ENCODE data around the gene TTC9B. TPM values are rescaled to one million over a fixed set of nuclear protein-coding genes. Genes with fewer than 3 reads are reported as not detected.

TTC9B gene
- 0.62 to 0.81 TPM (median 0.76 TPM) in 5 replicates for total RNA-seq (2022; extraction: Qiagen RNA extraction; ENCODE audit: low read depth)

DNA sequence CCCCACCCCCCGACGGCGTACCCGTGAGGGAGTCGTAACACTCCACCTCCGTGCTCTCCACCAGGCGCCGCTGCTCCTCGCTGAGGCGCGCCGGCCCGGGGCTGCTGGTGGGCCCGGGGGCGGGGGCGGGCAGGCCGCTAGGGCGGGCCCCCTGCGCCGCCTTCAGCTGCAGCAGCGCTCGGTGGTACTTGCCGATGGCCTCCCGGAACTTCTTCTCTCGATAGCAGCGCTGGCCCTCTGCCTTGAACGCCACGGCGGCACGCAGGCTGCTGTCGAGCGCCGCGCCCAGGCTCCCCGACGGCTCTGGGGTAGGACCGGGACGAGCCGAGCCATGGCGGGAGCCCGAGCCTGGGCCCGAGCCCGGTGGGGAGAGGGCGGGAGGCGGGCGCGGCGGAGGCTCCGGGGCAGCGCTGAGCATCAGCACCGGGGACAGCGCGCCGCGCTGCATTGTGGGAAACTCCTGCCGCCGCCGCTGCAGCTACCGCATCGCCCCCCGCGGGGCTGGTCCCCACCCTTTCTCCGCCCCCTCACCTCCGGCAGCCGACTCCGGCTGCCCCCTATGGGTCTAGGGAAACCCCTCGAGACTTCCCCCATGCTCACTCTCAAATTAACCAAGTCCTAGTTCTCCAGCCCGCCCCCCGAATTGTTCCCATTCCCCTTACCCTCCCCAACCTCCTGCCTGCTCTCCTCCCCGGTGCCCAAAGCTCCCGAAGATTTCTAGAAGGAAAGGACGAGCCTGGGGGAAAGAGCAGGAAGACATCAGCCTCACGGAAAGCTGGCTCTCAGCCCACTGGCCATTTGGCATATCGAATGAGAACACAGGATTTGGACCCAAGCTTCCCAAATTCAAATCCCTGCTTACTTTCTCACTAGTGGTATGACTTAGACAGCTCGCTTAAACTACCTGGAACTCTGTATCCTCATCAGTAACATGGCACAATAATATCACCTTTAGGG, at the start of gene TTC9B:
TSS of gene TTC9B (minus strand) at position 451 of the 957 bp plus-strand sequence. CDS start at position 448, 3 bp downstream.

DNA sequence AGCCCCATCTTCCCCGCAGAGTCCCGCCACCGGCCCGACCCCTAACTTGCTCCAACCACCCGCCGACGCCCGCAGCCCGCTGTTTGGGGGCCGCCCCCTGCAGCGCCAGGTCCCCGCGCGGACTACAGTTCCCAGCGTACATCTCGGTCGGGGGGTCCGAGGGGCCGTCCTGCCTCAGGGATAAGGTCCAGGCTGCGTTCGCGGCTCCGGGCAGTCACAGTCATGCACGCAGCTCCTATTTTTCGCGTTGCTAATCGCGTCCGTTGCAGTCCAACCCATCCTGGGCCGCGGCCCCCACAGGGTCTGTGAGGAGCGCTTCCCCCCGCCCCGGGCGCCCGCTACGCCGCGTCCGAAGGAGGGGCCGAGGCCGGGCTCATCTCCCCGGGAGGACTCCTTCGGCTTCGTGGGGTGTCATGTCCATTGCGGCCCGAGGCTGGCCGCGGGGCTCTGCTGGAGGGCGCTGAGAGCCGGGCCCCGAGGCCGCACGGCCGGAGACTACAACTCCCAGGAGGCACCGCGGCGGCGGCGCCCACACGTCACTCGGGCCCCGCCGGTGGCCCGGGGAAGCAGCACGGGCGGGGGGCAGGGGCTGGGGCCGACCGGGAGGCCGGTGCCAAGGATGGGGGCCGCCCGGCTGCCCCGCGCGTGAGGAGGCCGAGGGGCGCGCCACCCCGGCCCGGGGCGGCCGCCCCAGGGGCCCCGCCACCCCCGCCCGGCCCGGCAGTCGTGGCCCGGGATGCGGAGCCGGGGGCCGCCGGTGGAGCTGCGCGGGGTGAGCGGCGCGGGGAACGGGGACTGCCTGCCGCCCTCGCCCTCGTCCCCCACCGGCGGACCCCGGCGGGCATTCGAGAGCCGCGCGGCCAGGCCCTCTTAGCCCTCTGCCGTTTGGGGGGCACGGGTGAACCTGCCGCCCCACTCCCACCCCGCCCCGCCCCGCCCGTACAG, 27.0 kb downstream of the TTC9B start, which contains the start of gene MAP3K10:
TSS of gene MAP3K10 (plus strand) at position 536 of the 945 bp plus-strand sequence. CDS start 606 bp downstream, outside the sequence.

Other genes with a start within 250 kb of the TTC9B start
- gene PSMC4, start 247.2 kb downstream of the TTC9B start, total RNA-seq (2022; extraction: Qiagen RNA extraction; ENCODE audit: low read depth) = 277 to 306 TPM (median 291 TPM) in 5 replicates
- gene ZNF546, start 221.3 kb downstream of the TTC9B start, total RNA-seq (2022; extraction: Qiagen RNA extraction; ENCODE audit: low read depth) = 2.0 to 3.1 TPM (median 2.4 TPM) in 5 replicates
- gene ZNF780B, start 162.2 kb downstream of the TTC9B start, total RNA-seq (2022; extraction: Qiagen RNA extraction; ENCODE audit: low read depth) = 5.1 to 7.6 TPM (median 5.8 TPM) in 5 replicates
- 28.7 to 32.0 TPM (median 30.2 TPM) in 5 replicates for gene ZNF780A, start 127.4 kb downstream of the TTC9B start, total RNA-seq (2022; extraction: Qiagen RNA extraction; ENCODE audit: low read depth)
- 15.2 to 20.0 TPM (median 18.3 TPM) in 5 replicates for gene MAP3K10, start 27.0 kb downstream of the TTC9B start, total RNA-seq (2022; extraction: Qiagen RNA extraction; ENCODE audit: low read depth)
- 0.09 to 0.30 TPM (median 0.17 TPM) in 5 replicates for gene CCNP, start 8.3 kb upstream of the TTC9B start, total RNA-seq (2022; extraction: Qiagen RNA extraction; ENCODE audit: low read depth)
- 127 to 188 TPM (median 177 TPM) in 5 replicates for gene AKT2, start 67.0 kb upstream of the TTC9B start, total RNA-seq (2022; extraction: Qiagen RNA extraction; ENCODE audit: low read depth)
- gene C19orf47, start 130.0 kb upstream of the TTC9B start, total RNA-seq (2022; extraction: Qiagen RNA extraction; ENCODE audit: low read depth) = 22.8 to 32.2 TPM (median 32.0 TPM) in 5 replicates
- 249 to 274 TPM (median 257 TPM) in 5 replicates for gene PLD3, start 130.3 kb upstream of the TTC9B start, total RNA-seq (2022; extraction: Qiagen RNA extraction; ENCODE audit: low read depth)
- 0.19 to 0.41 TPM (median 0.23 TPM) in 5 replicates for gene HIPK4, start 171.8 kb upstream of the TTC9B start, total RNA-seq (2022; extraction: Qiagen RNA extraction; ENCODE audit: low read depth)
- gene PRX, start 195.0 kb upstream of the TTC9B start, total RNA-seq (2022; extraction: Qiagen RNA extraction; ENCODE audit: low read depth) = 1.2 to 1.9 TPM (median 1.5 TPM) in 5 replicates
- gene SERTAD1, start 207.6 kb upstream of the TTC9B start, total RNA-seq (2022; extraction: Qiagen RNA extraction; ENCODE audit: low read depth) = 23.5 to 42.7 TPM (median 31.9 TPM) in 5 replicates
- gene SERTAD3, start 226.0 kb upstream of the TTC9B start, total RNA-seq (2022; extraction: Qiagen RNA extraction; ENCODE audit: low read depth) = 38.2 to 51.9 TPM (median 46.8 TPM) in 5 replicates
- gene BLVRB, start 247.4 kb upstream of the TTC9B start, total RNA-seq (2022; extraction: Qiagen RNA extraction; ENCODE audit: low read depth) = 255 to 344 TPM (median 323 TPM) in 5 replicates
- gene SPTBN4, start 248.6 kb upstream of the TTC9B start, total RNA-seq (2022; extraction: Qiagen RNA extraction; ENCODE audit: low read depth) = 0.45 to 1.3 TPM (median 0.92 TPM) in 5 replicates